Measurements from ENCODE around the gene CAMK2D. TPM values are rescaled to one million over a fixed set of nuclear protein-coding genes. Genes with fewer than 3 reads are reported as not detected.

Gene CAMK2D
- total and polyA plus RNA-seq, 2 experiments from 2014 or later, result 36.8 to 99.1 TPM

- H3K9me3 ChIP-seq (ENCODE audit: low read depth), result no peaks in the 10 kb centered on the region
- H3K79me2 ChIP-seq, result no peaks in the 10 kb centered on the region
- H2AFZ ChIP-seq, result no peak overlapping the region
- H3K36me3 ChIP-seq (replicated peaks; ENCODE audit: insufficient read depth, low read depth), result no peaks in the 10 kb centered on the region
- DNase-seq (ENCODE audit: low spot score), result no peak
- H3K4me1 ChIP-seq (ENCODE audit: insufficient read depth), result no peaks in the 10 kb centered on the region
- H3K4me2 ChIP-seq, result no peak overlapping the region
- no peaks in the 10 kb centered on the region for H3K27me3 ChIP-seq
- no peaks in the 10 kb centered on the region for H3K9me2 ChIP-seq (replicated peaks; ENCODE audit: insufficient read depth)
- H3K4me3 ChIP-seq, result no peak overlapping the region
- no peaks in the 10 kb centered on the region for H4K20me1 ChIP-seq (ENCODE audit: insufficient read depth, poor library complexity, severe bottlenecking)
- TF ChIP-seq, protein P1, sequence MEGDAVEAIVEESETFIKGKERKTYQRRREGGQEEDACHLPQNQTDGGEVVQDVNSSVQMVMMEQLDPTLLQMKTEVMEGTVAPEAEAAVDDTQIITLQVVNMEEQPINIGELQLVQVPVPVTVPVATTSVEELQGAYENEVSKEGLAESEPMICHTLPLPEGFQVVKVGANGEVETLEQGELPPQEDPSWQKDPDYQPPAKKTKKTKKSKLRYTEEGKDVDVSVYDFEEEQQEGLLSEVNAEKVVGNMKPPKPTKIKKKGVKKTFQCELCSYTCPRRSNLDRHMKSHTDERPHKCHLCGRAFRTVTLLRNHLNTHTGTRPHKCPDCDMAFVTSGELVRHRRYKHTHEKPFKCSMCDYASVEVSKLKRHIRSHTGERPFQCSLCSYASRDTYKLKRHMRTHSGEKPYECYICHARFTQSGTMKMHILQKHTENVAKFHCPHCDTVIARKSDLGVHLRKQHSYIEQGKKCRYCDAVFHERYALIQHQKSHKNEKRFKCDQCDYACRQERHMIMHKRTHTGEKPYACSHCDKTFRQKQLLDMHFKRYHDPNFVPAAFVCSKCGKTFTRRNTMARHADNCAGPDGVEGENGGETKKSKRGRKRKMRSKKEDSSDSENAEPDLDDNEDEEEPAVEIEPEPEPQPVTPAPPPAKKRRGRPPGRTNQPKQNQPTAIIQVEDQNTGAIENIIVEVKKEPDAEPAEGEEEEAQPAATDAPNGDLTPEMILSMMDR (IDR thresholded peaks at IDR 0.05; ENCODE audit: poor library complexity), result no peak
- no peak for TF ChIP-seq EZH2 (IDR thresholded peaks at IDR 0.05; ENCODE audit: borderline replicate concordance)
- TF ChIP-seq EZH2phosphoT487 (IDR thresholded peaks at IDR 0.05; ENCODE audit: low read depth, severe bottlenecking, unreplicated experiment), result no peak
- no peak overlapping the region for H3K27ac ChIP-seq
- 76% methylated on average over 2 of the region's 2 CpGs for WGBS (ENCODE audit: low lambda C conversion rate, missing lambda C conversion rate)
Observed at GRCh38 chr4:113496698-113497097, 264.8 kb downstream of the CAMK2D start.

DNA sequence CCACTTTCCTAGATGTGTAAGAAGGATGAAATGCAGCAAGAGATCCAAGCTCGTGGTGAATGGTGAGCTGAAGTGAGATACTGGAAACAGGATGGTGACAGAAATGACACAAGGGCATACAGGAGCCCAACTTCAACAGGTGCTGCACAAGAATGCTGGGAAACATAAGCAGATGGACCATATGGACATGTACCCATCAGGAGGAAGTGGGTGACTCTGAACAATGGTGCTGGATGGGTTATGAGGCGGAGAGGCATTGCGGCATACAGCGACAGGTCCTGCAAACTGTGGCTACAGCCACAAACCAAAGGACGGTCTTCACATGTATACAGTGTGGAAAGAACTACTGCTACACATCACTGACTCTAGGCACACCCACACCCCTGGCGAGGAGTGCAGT, 265.7 kb downstream of the CAMK2D start:
- Histone ChIP-seq H3K27ac (no peak overlapping the region), H3K27me3 (no peaks in the 10 kb centered on the region), H3K79me2 (no peaks in the 10 kb centered on the region), H4K20me1 (ENCODE audit: insufficient read depth, poor library complexity, severe bottlenecking) (no peaks in the 10 kb centered on the region), H3K9me3 (ENCODE audit: low read depth) (no peaks in the 10 kb centered on the region), H3K36me3 (replicated peaks; ENCODE audit: insufficient read depth, low read depth) (no peaks in the 10 kb centered on the region), H3K4me2 (no peak overlapping the region), H3K9me2 (replicated peaks; ENCODE audit: insufficient read depth) (no peaks in the 10 kb centered on the region), H2AFZ (no peak overlapping the region), H3K4me1 (ENCODE audit: insufficient read depth) (no peaks in the 10 kb centered on the region), H3K4me3 (no peak overlapping the region)
- TF ChIP-seq EZH2phosphoT487 (IDR thresholded peaks at IDR 0.05; ENCODE audit: low read depth, severe bottlenecking, unreplicated experiment) (no peak), EZH2 (IDR thresholded peaks at IDR 0.05; ENCODE audit: borderline replicate concordance) (no peak)
- TF ChIP-seq, protein P1 (IDR thresholded peaks at IDR 0.05; ENCODE audit: poor library complexity), result no peak
- 95% methylated on average over 6 of the region's 6 CpGs for WGBS (ENCODE audit: low lambda C conversion rate, missing lambda C conversion rate)
- DNase-seq (ENCODE audit: low spot score), result no peak

- Histone ChIP-seq H3K27me3 (no peaks in the 10 kb centered on the region), H3K9me2 (replicated peaks; ENCODE audit: insufficient read depth) (no peaks in the 10 kb centered on the region), H3K79me2 (no peaks in the 10 kb centered on the region), H2AFZ (no peak overlapping the region), H3K4me2 (no peak overlapping the region), H3K9me3 (ENCODE audit: low read depth) (no peaks in the 10 kb centered on the region), H3K27ac (no peak overlapping the region), H3K4me3 (no peak overlapping the region), H4K20me1 (ENCODE audit: insufficient read depth, poor library complexity, severe bottlenecking) (no peaks in the 10 kb centered on the region), H3K36me3 (replicated peaks; ENCODE audit: insufficient read depth, low read depth) (no peaks in the 10 kb centered on the region), H3K4me1 (ENCODE audit: insufficient read depth) (no peaks in the 10 kb centered on the region)
- WGBS (ENCODE audit: low lambda C conversion rate, missing lambda C conversion rate), result 97% methylated on average over 6 of the region's 6 CpGs
- TF ChIP-seq, protein P1 (IDR thresholded peaks at IDR 0.05; ENCODE audit: poor library complexity), result no peak
- TF ChIP-seq EZH2phosphoT487 (IDR thresholded peaks at IDR 0.05; ENCODE audit: low read depth, severe bottlenecking, unreplicated experiment) (no peak), EZH2 (IDR thresholded peaks at IDR 0.05; ENCODE audit: borderline replicate concordance) (no peak)
- no peak for DNase-seq (ENCODE audit: low spot score)
Observed at GRCh38 chr4:113483131-113483530, 278.4 kb downstream of the CAMK2D start.

GRCh38 chr4:113482325-113482724, 279.2 kb downstream of the CAMK2D start:
- Histone ChIP-seq H4K20me1 (ENCODE audit: insufficient read depth, poor library complexity, severe bottlenecking) (no peaks in the 10 kb centered on the region), H3K9me3 (ENCODE audit: low read depth) (peaks cover under 1% of the 10 kb centered on the region)
- no peak for DNase-seq (ENCODE audit: low spot score)

More at GRCh38 chr4:113482325-113482724, 279.2 kb downstream of the CAMK2D start:
- no peaks in the 10 kb centered on the region for H3K79me2 ChIP-seq
- H3K27ac ChIP-seq, result no peak overlapping the region
- TF ChIP-seq, protein P1 (IDR thresholded peaks at IDR 0.05; ENCODE audit: poor library complexity), result no peak
- TF ChIP-seq EZH2 (IDR thresholded peaks at IDR 0.05; ENCODE audit: borderline replicate concordance) (no peak), EZH2phosphoT487 (IDR thresholded peaks at IDR 0.05; ENCODE audit: low read depth, severe bottlenecking, unreplicated experiment) (no peak)
- H3K27me3 ChIP-seq, result no peaks in the 10 kb centered on the region
- H3K4me3 ChIP-seq, result no peak overlapping the region
- no peaks in the 10 kb centered on the region for H3K36me3 ChIP-seq (replicated peaks; ENCODE audit: insufficient read depth, low read depth)
- no peaks in the 10 kb centered on the region for H3K4me1 ChIP-seq (ENCODE audit: insufficient read depth)
- H3K9me2 ChIP-seq (replicated peaks; ENCODE audit: insufficient read depth), result no peaks in the 10 kb centered on the region
- H2AFZ ChIP-seq, result no peak overlapping the region
- no peak overlapping the region for H3K4me2 ChIP-seq

Measured in hepatocyte (in vitro differentiated cells).